GM12891 (cell line): ENCODE measurements around the gene IQCH.

ENCODE experiments used
- POLR2A ChIP-seq: IDR thresholded peaks from 2 replicates; pipeline ENCODE4 v1.6.1; 2011; ENCODE audit warnings: low read depth, low read length, control low read depth
- POLR2AphosphoS5 ChIP-seq: IDR thresholded peaks from 2 replicates; pipeline ENCODE4 v1.6.1; 2011; ENCODE audit warnings: low read depth, low read length, control low read depth
- TAF1 ChIP-seq: IDR thresholded peaks from 2 replicates; pipeline ENCODE4 v1.6.1; 2011; ENCODE audit warnings: low read depth, low read length, control low read depth

GRCh38 chr15:67242708-67243111 is 11.9 kb upstream of the IQCH start:
- TF ChIP-seq POLR2A, result no peak
- no peak for TF ChIP-seq POLR2AphosphoS5
- no peak for TF ChIP-seq TAF1
